Measurements from ENCODE around the gene KLHL2. TPM values are rescaled to one million over a fixed set of nuclear protein-coding genes. Genes with fewer than 3 reads are reported as not detected.
"Not testable (repeated sequence)": the region's sequence is repeated elsewhere in the genome, so short reads cannot be mapped to it uniquely, and the experiment has no call there.

KLHL2 gene
- total and polyA plus RNA-seq, 2 of the 13 experiments (the other 11 are each of a cell fraction or from before 2014, with no cell fraction given), result 9.2 to 17.6 TPM

- POLR2A ChIA-PET; FAIRE-seq; intact Hi-C loops (cut with micrococcal nuclease; ENCODE audit: unreplicated experiment); CTCF ChIA-PET (ENCODE audit: low intra/inter-chr PET ratio, low total read pairs); DNase-seq (ENCODE audit: low spot score); in situ Hi-C loops (cut with HindIII; ENCODE audit: extremely low pct_ligation_motif_present, low pct_unique_long_range_greater_than_20kb); BruUV-seq (replicated peaks); H3K4me2 ChIP-seq (ENCODE audit: low read depth, low read length); ATAC-seq; H3K36me3 ChIP-seq (replicated peaks in 1 of 2; ENCODE audit: control insufficient read depth in 1 of 2, insufficient read depth in 2 of 2, low read length in 2 of 2); H3K4me3 ChIP-seq (replicated peaks in 1 of 3; ENCODE audit: insufficient read depth in 1 of 3, low read depth in 2 of 3, low read length in 3 of 3); H3K9ac ChIP-seq (ENCODE audit: insufficient read depth, low read depth, low read length); H3K27me3 ChIP-seq (ENCODE audit: control insufficient read depth in 1 of 2, insufficient read depth in 2 of 2, low read length in 2 of 2); H3K9me3 ChIP-seq (ENCODE audit: low read length); H2AFZ ChIP-seq (ENCODE audit: low read length); H3K79me2 ChIP-seq (ENCODE audit: insufficient read depth, low read length); H3K27ac ChIP-seq (ENCODE audit: extremely low read length, insufficient read depth, low read length); H4K20me1 ChIP-seq (ENCODE audit: insufficient read depth, low read length): not testable (repeated sequence)
- peaks cover 12% of the 10 kb centered on the region for H3K4me1 ChIP-seq (ENCODE audit: insufficient read depth, low read length)
- WGBS (ENCODE audit: low lambda C conversion rate), result 75% methylated on average over 10 of the region's 10 CpGs
Measured at GRCh38 chr4:165184998-165185397, 22.4 kb upstream of the KLHL2 start.

- Histone ChIP-seq H2AFZ (ENCODE audit: low read length) (no peak overlapping the region), H3K4me3 (replicated peaks in 1 of 3; ENCODE audit: insufficient read depth in 1 of 3, low read depth in 2 of 3, low read length in 3 of 3) (no peak overlapping the region), H3K9ac (ENCODE audit: insufficient read depth, low read depth, low read length) (no peak overlapping the region), H4K20me1 (ENCODE audit: insufficient read depth, low read length) (no peaks in the 10 kb centered on the region), H3K27ac (ENCODE audit: extremely low read length, insufficient read depth, low read length) (no peak overlapping the region), H3K4me2 (ENCODE audit: low read depth, low read length) (no peak overlapping the region), H3K79me2 (ENCODE audit: insufficient read depth, low read length) (no peaks in the 10 kb centered on the region), H3K36me3 (replicated peaks in 1 of 2; ENCODE audit: control insufficient read depth in 1 of 2, insufficient read depth in 2 of 2, low read length in 2 of 2) (no peaks in the 10 kb centered on the region), H3K4me1 (ENCODE audit: insufficient read depth, low read length) (peaks cover 16% of the 10 kb centered on the region), H3K9me3 (ENCODE audit: low read length) (no peaks in the 10 kb centered on the region), H3K27me3 (ENCODE audit: control insufficient read depth in 1 of 2, insufficient read depth in 2 of 2, low read length in 2 of 2) (peaks cover 0 to 5% of the 10 kb centered on the region in 2 experiments; a peak in 1 of 5 replicates)
- POLR2A ChIA-PET, result no interaction called here
- WGBS (ENCODE audit: low lambda C conversion rate), result 19% methylated on average over 5 of the region's 5 CpGs
- BruUV-seq (replicated peaks), result no TSS peak
- in situ Hi-C loops (cut with HindIII; ENCODE audit: extremely low pct_ligation_motif_present, low pct_unique_long_range_greater_than_20kb) (no loop called here), intact Hi-C loops (cut with micrococcal nuclease; ENCODE audit: unreplicated experiment) (no loop called here)
- DNase-seq (ENCODE audit: low spot score) (no peak), FAIRE-seq (no peak), ATAC-seq (no peak)
- CTCF ChIA-PET (ENCODE audit: low intra/inter-chr PET ratio, low total read pairs), result no interaction called here
- TF ChIP-seq MTERF4 (CRISPR knock-in tag; IDR thresholded peaks at IDR 0.05) (no peak), ZNF788 (CRISPR knock-in tag; IDR thresholded peaks at IDR 0.05; ENCODE audit: borderline replicate concordance) (no peak), DZIP1 (CRISPR knock-in tag; IDR thresholded peaks at IDR 0.05) (no peak), ZNF503 (CRISPR knock-in tag; IDR thresholded peaks at IDR 0.05) (no peak), ZNF766 (CRISPR knock-in tag; IDR thresholded peaks at IDR 0.05; ENCODE audit: borderline replicate concordance) (no peak), ARNT (IDR thresholded peaks at IDR 0.05) (no peak), KDM5A (IDR thresholded peaks at IDR 0.05; ENCODE audit: borderline replicate concordance, low read length) (no peak), ZNF136 (CRISPR knock-in tag; IDR thresholded peaks at IDR 0.05; ENCODE audit: low read depth) (no peak), POGK (CRISPR knock-in tag; conservative IDR thresholded peaks at IDR 0.05) (no peak), JDP2 (CRISPR knock-in tag; IDR thresholded peaks at IDR 0.05; ENCODE audit: borderline replicate concordance) (no peak)
Measured at GRCh38 chr4:165185448-165185847, 21.9 kb upstream of the KLHL2 start.
